Non-pigmented ciliary epithelial cell (primary cell): ENCODE measurements around the gene MRPL16.

Experiments
- DNase-seq: peaks from one replicate; pipeline ENCODE4 v3.0.0-alpha.2; 2010; ENCODE audit warnings: low read depth

Gene MRPL16

GRCh38 chr11:59770869-59771268 is 39.7 kb downstream of the MRPL16 start:
- DNase-seq: no peak

GRCh38 chr11:59770319-59770718 is 40.3 kb downstream of the MRPL16 start:
- no peak for DNase-seq

- DNase-seq: no peak
These were observed 40.8 kb downstream of the MRPL16 start for GRCh38 chr11:59769828-59770227.

- no peak for DNase-seq
These were observed 41.5 kb downstream of the MRPL16 start for GRCh38 chr11:59769111-59769510.

GRCh38 chr11:59767225-59767611 is 43.4 kb downstream of the MRPL16 start:
- DNase-seq: no peak

GRCh38 chr11:59766542-59767224 is 43.9 kb downstream of the MRPL16 start:
- no peak for DNase-seq

GRCh38 chr11:59765068-59765735 is 45.4 kb downstream of the MRPL16 start:
- DNase-seq: no peak

- no peak for DNase-seq
These were observed 48.6 kb downstream of the MRPL16 start for GRCh38 chr11:59761993-59762392.

GRCh38 chr11:59760771-59761170 is 49.8 kb downstream of the MRPL16 start:
- DNase-seq: no peak

GRCh38 chr11:59759900-59760299 is 50.7 kb downstream of the MRPL16 start:
- DNase-seq: no peak

GRCh38 chr11:59758401-59759037 is 52.1 kb downstream of the MRPL16 start:
- DNase-seq: no peak

- no peak for DNase-seq
These were observed 53.7 kb downstream of the MRPL16 start for GRCh38 chr11:59756845-59757244.

GRCh38 chr11:59756558-59756840 is 54.1 kb downstream of the MRPL16 start:
- DNase-seq: no peak
